PC-3 (cell line): ENCODE data around the gene GOLGB1. TPM values are rescaled to one million over a fixed set of nuclear protein-coding genes. Genes with fewer than 3 reads are reported as not detected.

Source experiments
- ATAC-seq: fragments of 200-7000 bp; cut with Tn5 transposase; 2 replicates; pipeline ENCODE4 v1.9.1; 2020; ENCODE audit warnings: mild to moderate bottlenecking, moderate library complexity
- BruUV-seq: library from RNA; stranded (reverse); fragments of 400-500 nt; replicated peaks from 2 replicates; lab custom pipeline; 2021; lab: Mats Ljungman, UMichigan
- CTCF ChIA-PET: fragments of 300-600 bp; sonication (Branson Sonifier 250); formaldehyde crosslinking; loops from one replicate; lab custom pipeline; 2022; ENCODE audit warnings: antibody characterized with exemption; lab: Charles Lee
- POLR2A ChIA-PET: fragments of 300-600 bp; sonication (Branson Sonifier 250); formaldehyde crosslinking; loops from one replicate; lab custom pipeline; 2022; ENCODE audit warnings: antibody characterized with exemption; ENCODE audit not compliant: unreplicated experiment; lab: Charles Lee
- DNase-seq: peaks from one replicate; pipeline ENCODE4 v3.0.0-alpha.2; 2015
- H2AFZ ChIP-seq: fragments of 300-600 bp; sonication (generic); 2 replicates; pipeline ENCODE4 v1.6.0; 2016; ENCODE audit warnings: antibody characterized with exemption, low read length
- H3F3A ChIP-seq: fragments of 300-600 bp; sonication (generic); one replicate; pipeline ENCODE4 v1.6.0; 2017; ENCODE audit warnings: antibody characterized with exemption, low read length, control low read depth, mild to moderate bottlenecking; ENCODE audit not compliant: unreplicated experiment
- H3K27ac ChIP-seq: fragments of 300-600 bp; sonication (generic); 2 replicates; pipeline ENCODE4 v1.5.1; 2016; ENCODE audit warnings: mild to moderate bottlenecking, low read length
- H3K27me3 ChIP-seq: fragments of 300-600 bp; sonication (generic); 2 replicates; pipeline ENCODE4 v1.6.1; 2016; ENCODE audit warnings: low read length, mixed read lengths
- H3K36me3 ChIP-seq: fragments of 300-600 bp; sonication (generic); 2 replicates; pipeline ENCODE4 v1.6.1; 2016; ENCODE audit warnings: low read depth, mixed run types, low read length, mixed read lengths
- H3K4me1 ChIP-seq: fragments of 300-600 bp; sonication (generic); 2 replicates; pipeline ENCODE4 v1.5.1; 2016; ENCODE audit warnings: low read length; ENCODE audit not compliant: insufficient read depth
- H3K4me2 ChIP-seq: fragments of 300-600 bp; sonication (generic); 2 replicates; pipeline ENCODE4 v1.6.0; 2016; ENCODE audit warnings: low read length
- H3K4me3 ChIP-seq: fragments of 300-600 bp; sonication (generic); 2 replicates; pipeline ENCODE4 v1.5.1; 2016; ENCODE audit warnings: mild to moderate bottlenecking, low read length, mixed read lengths
- H3K79me2 ChIP-seq: fragments of 300-600 bp; sonication (generic); 2 replicates; pipeline ENCODE4 v1.6.1; 2017; ENCODE audit warnings: low read length, mixed read lengths
- H3K9ac ChIP-seq: fragments of 300-600 bp; sonication (generic); 2 replicates; pipeline ENCODE4 v1.6.0; 2016; ENCODE audit warnings: mild to moderate bottlenecking, low read length
- H3K9me2 ChIP-seq: fragments of 300-600 bp; sonication (generic); replicated peaks from 2 replicates; pipeline ENCODE4 v1.6.1; 2016; ENCODE audit warnings: mixed run types, low read length, mixed read lengths
- H3K9me3 ChIP-seq: fragments of 300-600 bp; sonication (generic); 2 replicates; pipeline ENCODE4 v1.6.1; 2016; ENCODE audit warnings: low read length, mixed read lengths
- H4K20me1 ChIP-seq: fragments of 300-600 bp; sonication (generic); 2 replicates; pipeline ENCODE4 v1.6.1; 2016; ENCODE audit warnings: low read length, mixed read lengths
- EZH2 ChIP-seq: fragments of 300-600 bp; sonication (generic); IDR thresholded peaks from one replicate; pipeline ENCODE4 v1.6.1; 2017; ENCODE audit warnings: antibody characterized with exemption, mild to moderate bottlenecking, low read length; ENCODE audit not compliant: unreplicated experiment
- EZH2phosphoT487 ChIP-seq: fragments of 300-600 bp; sonication (generic); IDR thresholded peaks from 2 replicates; pipeline ENCODE4 v1.6.1; 2018; ENCODE audit warnings: mild to moderate bottlenecking, antibody characterized with exemption, low read length, borderline replicate concordance
- intact Hi-C: fragments of 100-400 bp; cut with micrococcal nuclease; formaldehyde crosslinking; loops from 2 replicates; pipeline ENCODE4 v1.9.0; 2023
- total RNA-seq: library from RNA; depleted of rRNA; stranded (reverse); fragments of >200 nt; gene quantifications from 2 replicates; pipeline ENCODE4 v1.2.3, GENCODE V29; 2014
- TF ChIP-seq, protein P1 (sequence below): fragments of 300-600 bp; sonication (generic); conservative IDR thresholded peaks from 2 replicates; pipeline ENCODE4 v1.5.1; 2017; ENCODE audit warnings: antibody characterized with exemption, low read depth, mild to moderate bottlenecking, low read length

The GOLGB1 gene
- total RNA-seq, 1 experiment from 2014 or later: 31.6 TPM

DNA sequence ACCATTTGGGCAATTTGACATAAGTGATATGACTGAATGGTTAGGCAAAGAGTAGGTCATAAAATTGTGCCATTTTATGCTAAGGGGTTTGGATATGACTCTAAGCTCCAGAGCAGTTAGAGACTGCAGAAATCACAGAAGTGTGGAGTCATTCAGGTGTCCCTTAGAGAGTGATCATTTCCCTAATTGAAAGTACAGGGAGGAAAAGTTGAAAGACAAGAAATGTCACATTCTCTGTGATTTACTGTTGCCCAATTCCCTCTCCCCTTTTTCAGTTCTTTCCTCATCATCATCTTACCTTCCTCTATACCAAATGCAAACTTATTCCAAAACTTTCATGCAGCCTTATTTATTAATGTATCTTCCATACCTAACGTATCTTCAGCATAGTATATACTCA, 2.7 kb upstream of the GOLGB1 start:
- BruUV-seq: no TSS peak
- Histone ChIP-seq H3K4me3 (no peak overlapping the region), H3K4me2 (no peak overlapping the region), H4K20me1 (peaks cover 18% of the 10 kb centered on the region), H3K9me3 (no peaks in the 10 kb centered on the region), H3K9me2 (no peaks in the 10 kb centered on the region), H3K27me3 (no peaks in the 10 kb centered on the region), H3K27ac (no peak overlapping the region), H3K36me3 (no peaks in the 10 kb centered on the region), H3K79me2 (peaks cover 28% of the 10 kb centered on the region), H3F3A (no peaks in the 10 kb centered on the region), H3K4me1 (peaks cover 19% of the 10 kb centered on the region), H3K9ac (no peak overlapping the region), H2AFZ (no peak overlapping the region)
- peak; percentile 32 for DNase-seq
- intact Hi-C loops: no loop called here
- POLR2A ChIA-PET: no interaction called here
- no peak for ATAC-seq
- TF ChIP-seq, protein P1, sequence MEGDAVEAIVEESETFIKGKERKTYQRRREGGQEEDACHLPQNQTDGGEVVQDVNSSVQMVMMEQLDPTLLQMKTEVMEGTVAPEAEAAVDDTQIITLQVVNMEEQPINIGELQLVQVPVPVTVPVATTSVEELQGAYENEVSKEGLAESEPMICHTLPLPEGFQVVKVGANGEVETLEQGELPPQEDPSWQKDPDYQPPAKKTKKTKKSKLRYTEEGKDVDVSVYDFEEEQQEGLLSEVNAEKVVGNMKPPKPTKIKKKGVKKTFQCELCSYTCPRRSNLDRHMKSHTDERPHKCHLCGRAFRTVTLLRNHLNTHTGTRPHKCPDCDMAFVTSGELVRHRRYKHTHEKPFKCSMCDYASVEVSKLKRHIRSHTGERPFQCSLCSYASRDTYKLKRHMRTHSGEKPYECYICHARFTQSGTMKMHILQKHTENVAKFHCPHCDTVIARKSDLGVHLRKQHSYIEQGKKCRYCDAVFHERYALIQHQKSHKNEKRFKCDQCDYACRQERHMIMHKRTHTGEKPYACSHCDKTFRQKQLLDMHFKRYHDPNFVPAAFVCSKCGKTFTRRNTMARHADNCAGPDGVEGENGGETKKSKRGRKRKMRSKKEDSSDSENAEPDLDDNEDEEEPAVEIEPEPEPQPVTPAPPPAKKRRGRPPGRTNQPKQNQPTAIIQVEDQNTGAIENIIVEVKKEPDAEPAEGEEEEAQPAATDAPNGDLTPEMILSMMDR: no peak
- TF ChIP-seq EZH2phosphoT487 (no peak), EZH2 (no peak)
- CTCF ChIA-PET: no interaction called here

DNA sequence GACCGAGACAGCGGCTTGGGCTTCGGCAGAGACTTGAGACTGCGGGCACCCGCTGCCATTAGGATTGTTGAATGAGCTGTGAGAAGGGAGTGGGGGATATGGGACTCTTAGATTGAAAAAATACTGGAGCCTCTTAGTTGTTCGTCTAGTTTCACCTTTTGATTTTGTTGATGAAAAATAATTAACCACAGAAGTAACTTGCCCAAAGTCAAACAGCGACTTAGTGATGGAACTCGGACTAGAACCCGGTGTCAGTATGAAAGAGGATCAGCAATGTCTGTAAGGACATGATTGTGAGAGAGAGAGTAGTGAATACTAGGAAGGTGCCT, 510 bp upstream of the GOLGB1 start:
- ChIA-PET CTCF (no interaction called here), POLR2A (no interaction called here)
- Histone ChIP-seq H3K27me3 (no peaks in the 10 kb centered on the region), H2AFZ (peak overlapping the region; percentile 70), H3K79me2 (peaks cover 43% of the 10 kb centered on the region), H3K4me3 (peak overlapping the region; percentile 86), H4K20me1 (peaks cover 29% of the 10 kb centered on the region), H3K4me2 (peak overlapping the region; percentile 84), H3K9me2 (no peaks in the 10 kb centered on the region), H3F3A (no peaks in the 10 kb centered on the region), H3K36me3 (no peaks in the 10 kb centered on the region), H3K4me1 (peaks cover 19% of the 10 kb centered on the region), H3K27ac (peak overlapping the region; percentile 15; the same call in 1 of the 2 replicates), H3K9me3 (no peaks in the 10 kb centered on the region), H3K9ac (peak overlapping the region; percentile 83)
- DNase-seq: no peak
- TSS peak; percentile 95 for BruUV-seq
- ATAC-seq: no peak
- intact Hi-C loops: no loop called here
- TF ChIP-seq, protein P1: no peak
- no peak for TF ChIP-seq EZH2phosphoT487
- TF ChIP-seq EZH2: no peak

DNA sequence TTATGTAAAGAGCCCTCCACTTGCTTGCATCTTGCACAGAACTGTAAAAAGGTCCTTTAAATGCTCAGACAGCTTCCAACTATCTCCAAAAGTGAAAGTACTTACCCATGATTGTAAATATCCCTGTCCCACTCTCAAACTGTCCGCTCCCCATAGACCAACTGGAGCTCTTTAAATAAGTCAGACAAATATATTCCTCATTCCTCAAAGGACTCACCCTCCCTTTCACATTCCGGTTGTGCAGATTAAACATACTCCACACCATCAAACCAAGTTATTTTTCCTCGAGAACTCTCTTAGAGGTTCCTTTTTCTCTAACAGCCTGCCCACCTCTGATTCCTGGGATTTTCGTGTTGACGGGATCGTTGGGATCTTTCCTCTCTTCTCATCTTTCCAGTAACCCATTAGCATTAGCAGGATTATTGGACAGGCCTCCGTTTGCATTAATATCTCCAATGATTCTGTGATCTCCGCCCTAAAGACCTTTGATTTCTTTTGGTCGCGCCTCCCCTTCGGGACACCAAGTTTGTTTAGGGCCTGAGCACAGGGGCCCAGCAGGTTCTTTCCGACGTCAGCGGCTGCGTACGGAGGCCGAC, 763 bp downstream of the GOLGB1 start:
- ATAC-seq: peak; percentile 40

More for the DNA sequence above, 763 bp downstream of the GOLGB1 start:
- ChIA-PET POLR2A (interaction anchor here (0.5 to 0.6 kb wide), 3 partner anchors 73 to 220 kb away, joined by 3 to 4 read pairs (median 3); no protein-coding TSS in a partner anchor), CTCF (interaction anchor here (0.7 kb wide), 1 partner anchor 509 kb away, joined by 4 read pairs; no protein-coding TSS in a partner anchor)
- Histone ChIP-seq H4K20me1 (peaks cover 34% of the 10 kb centered on the region), H3K27ac (peak overlapping the region; percentile 57), H3K4me3 (peak overlapping the region; percentile 86), H3K36me3 (no peaks in the 10 kb centered on the region), H2AFZ (peak overlapping the region; percentile 71), H3K9me2 (no peaks in the 10 kb centered on the region), H3K27me3 (no peaks in the 10 kb centered on the region), H3F3A (no peaks in the 10 kb centered on the region), H3K9ac (peak overlapping the region; percentile 87), H3K79me2 (peaks cover 54% of the 10 kb centered on the region), H3K4me1 (peaks cover 19% of the 10 kb centered on the region), H3K9me3 (no peaks in the 10 kb centered on the region), H3K4me2 (peak overlapping the region; percentile 84)
- DNase-seq: peak; percentile 61
- TF ChIP-seq, protein P1: no peak
- TF ChIP-seq EZH2 (no peak), EZH2phosphoT487 (no peak)
- intact Hi-C loops: loop anchor here (1.0 to 10.0 kb wide), 5 partner anchors 40 to 510 kb away; partner anchors contain the start of genes EAF2 and IQCB1
- no TSS peak for BruUV-seq
